ENCODE data around the gene LYZL1. TPM values are rescaled to one million over a fixed set of nuclear protein-coding genes. Genes with fewer than 3 reads are reported as not detected.
"Not testable (repeated sequence)": the region's sequence is repeated elsewhere in the genome, so short reads cannot be mapped to it uniquely, and the experiment has no call there.

Gene LYZL1
- total RNA-seq, 2 experiments from 2014 or later, result not detected

DNA sequence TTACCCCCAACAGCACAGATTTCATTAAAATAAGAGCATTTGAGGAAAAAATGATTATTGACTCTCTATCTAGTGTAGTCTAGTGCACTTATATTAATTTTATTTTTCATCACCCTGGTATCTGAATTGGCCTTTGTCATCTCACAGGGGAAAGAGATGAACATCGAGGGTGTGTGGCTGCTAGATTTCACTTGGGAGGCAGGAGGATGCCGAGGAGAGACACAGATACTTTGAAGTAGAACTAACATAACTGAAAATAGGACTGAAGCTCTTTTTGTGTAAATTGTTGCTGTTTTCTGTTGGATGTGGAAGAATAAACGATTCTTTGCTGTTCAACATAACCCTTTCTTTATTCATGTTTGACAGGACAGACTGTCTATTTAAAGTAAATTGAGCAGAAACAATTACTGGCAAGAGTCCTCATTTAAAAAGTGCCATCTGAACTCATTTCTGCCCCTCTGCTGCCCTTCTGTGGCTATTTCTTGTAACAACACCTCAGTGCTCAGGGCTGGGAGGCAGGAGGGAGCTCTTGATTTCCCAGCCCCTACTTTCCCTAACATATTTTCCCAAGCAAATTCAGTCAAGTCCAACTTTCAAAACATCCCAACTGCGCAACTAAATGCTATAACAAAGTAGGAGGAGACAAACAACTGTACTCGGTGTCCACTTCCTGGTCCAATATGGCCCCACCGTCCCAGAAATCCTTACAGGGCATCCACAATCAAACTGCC is 15.6 kb downstream of the LYZL1 start:
- POLR2A ChIA-PET, result no interaction called here
- CTCF ChIA-PET, result interaction anchor here (0.8 to 1.7 kb wide), 6 partner anchors 9 to 676 kb away, joined by 3 to 5 read pairs (median 4); partner anchors contain the start of gene BAMBI
- peaks cover 9% of the 10 kb centered on the region for H3K27me3 Mint-ChIP-seq

DNA sequence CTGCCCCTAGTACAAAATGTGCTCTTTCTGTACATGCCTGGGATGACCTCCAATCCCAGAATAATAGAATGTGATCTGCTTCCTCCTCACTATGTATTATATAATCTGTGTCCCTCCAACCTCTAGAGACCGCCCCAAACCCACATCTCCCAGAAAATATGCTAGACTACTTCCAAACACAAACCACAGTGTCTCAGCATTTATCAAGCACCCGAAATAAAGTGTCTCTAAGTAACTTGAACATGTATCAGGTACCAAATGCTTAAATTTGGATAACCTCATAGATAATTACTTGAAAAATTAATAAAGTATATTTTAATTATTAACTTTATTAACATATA is 16.1 kb downstream of the LYZL1 start:
- H3K4me1 Mint-ChIP-seq, result no peaks in the 10 kb centered on the region
- peaks cover 10% of the 10 kb centered on the region for H3K27me3 Mint-ChIP-seq
- H3K36me3 Mint-ChIP-seq (ENCODE audit: low read depth), result no peaks in the 10 kb centered on the region
- H3K4me3 Mint-ChIP-seq, result no peak overlapping the region
- ChIA-PET POLR2A (no interaction called here), CTCF (interaction anchor here (0.8 to 1.7 kb wide), 6 partner anchors 9 to 677 kb away, joined by 3 to 5 read pairs (median 4); partner anchors contain the start of gene BAMBI)
- no peak overlapping the region for H3K27ac Mint-ChIP-seq
- H3K9me3 Mint-ChIP-seq, result peaks cover 4% of the 10 kb centered on the region
- DNase-seq, result no peak

More for the DNA sequence above, 15.6 kb downstream of the LYZL1 start:
- Mint-ChIP-seq H3K9me3 (peaks cover 4% of the 10 kb centered on the region), H3K4me1 (no peaks in the 10 kb centered on the region), H3K36me3 (ENCODE audit: low read depth) (no peaks in the 10 kb centered on the region), H3K27ac (no peak overlapping the region), H3K4me3 (no peak overlapping the region)
- peak; percentile 29 for DNase-seq

DNA sequence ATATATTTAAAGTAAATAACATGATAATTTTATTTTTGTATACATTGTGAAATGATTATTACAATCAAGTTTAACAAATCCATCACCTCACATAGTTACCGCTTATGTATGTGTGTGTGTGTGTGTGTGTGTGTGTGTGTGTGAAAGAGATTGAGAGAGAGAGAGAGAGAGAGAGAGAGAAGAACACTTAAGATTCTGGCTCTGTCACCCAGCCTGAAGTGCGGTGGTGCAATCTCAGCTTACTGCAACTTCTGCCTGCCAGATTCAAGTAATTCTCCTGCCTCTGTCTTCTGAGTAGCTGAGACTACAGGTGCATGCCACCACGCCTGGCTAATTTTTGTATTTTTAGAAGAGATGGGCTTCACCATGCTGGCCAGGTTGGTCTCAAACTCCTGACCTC is 17.8 kb downstream of the LYZL1 start:
- ChIA-PET CTCF (interaction anchor here (1.3 kb wide), 1 partner anchor 643 kb away, joined by 7 read pairs; no protein-coding TSS in a partner anchor), POLR2A (no interaction called here)
- Mint-ChIP-seq H3K27ac (no peak overlapping the region), H3K27me3 (peaks cover 8% of the 10 kb centered on the region), H3K9me3 (no peaks in the 10 kb centered on the region), H3K4me1 (no peaks in the 10 kb centered on the region), H3K4me3 (no peak overlapping the region), H3K36me3 (ENCODE audit: low read depth) (no peaks in the 10 kb centered on the region)
- DNase-seq, result no peak

DNA sequence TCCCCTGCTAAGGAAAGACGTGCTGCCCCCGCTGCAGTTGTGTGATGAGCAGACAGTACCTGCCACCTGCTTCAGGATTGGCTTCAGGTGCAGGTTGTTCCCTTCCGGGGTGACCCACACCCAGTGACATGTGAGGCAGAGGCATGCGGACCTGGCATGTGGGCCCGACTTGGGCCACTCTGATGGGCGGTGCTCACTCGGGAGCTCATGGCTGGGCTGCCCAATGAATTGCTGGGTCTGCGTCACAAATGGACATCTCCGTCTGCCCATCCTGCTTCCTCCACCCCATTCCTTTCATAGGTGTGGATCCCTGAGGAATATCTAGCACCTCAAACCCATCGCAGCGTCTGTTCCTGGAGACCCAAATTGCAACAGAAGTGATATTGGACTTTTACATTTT is 19.3 kb downstream of the LYZL1 start:
- H3K4me1 Mint-ChIP-seq; H3K36me3 Mint-ChIP-seq (ENCODE audit: low read depth); H3K9me3 Mint-ChIP-seq; H3K27ac Mint-ChIP-seq; H3K27me3 Mint-ChIP-seq; H3K4me3 Mint-ChIP-seq; POLR2A ChIA-PET; DNase-seq; CTCF ChIA-PET: not testable (repeated sequence)

DNA sequence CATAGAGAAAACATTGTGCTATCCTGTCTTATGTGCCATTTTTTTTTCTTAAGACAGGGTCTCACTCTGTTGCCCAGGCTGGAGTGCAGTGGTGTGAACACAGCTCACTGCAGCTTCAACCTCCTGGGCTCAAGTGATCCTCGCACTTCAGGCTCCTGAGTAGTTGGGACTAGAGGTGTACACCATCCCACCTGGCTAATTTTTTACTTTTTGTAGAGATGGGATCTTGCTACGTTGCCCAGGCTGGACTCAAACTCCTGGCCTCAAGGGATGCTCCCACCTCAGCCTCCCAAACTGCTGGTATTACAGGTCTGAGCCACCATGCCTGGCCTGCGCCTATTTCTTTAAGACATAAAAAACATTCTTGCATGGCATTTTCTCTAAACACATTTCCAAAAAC is 20.6 kb downstream of the LYZL1 start:
- H3K36me3 Mint-ChIP-seq (ENCODE audit: low read depth), result no peaks in the 10 kb centered on the region
- peaks cover 6% of the 10 kb centered on the region for H3K27me3 Mint-ChIP-seq
- ChIA-PET POLR2A (no interaction called here), CTCF (no interaction called here)
- no peak overlapping the region for H3K27ac Mint-ChIP-seq
- no peak overlapping the region for H3K4me3 Mint-ChIP-seq
- DNase-seq, result no peak
- no peaks in the 10 kb centered on the region for H3K4me1 Mint-ChIP-seq
- H3K9me3 Mint-ChIP-seq, result no peaks in the 10 kb centered on the region

DNA sequence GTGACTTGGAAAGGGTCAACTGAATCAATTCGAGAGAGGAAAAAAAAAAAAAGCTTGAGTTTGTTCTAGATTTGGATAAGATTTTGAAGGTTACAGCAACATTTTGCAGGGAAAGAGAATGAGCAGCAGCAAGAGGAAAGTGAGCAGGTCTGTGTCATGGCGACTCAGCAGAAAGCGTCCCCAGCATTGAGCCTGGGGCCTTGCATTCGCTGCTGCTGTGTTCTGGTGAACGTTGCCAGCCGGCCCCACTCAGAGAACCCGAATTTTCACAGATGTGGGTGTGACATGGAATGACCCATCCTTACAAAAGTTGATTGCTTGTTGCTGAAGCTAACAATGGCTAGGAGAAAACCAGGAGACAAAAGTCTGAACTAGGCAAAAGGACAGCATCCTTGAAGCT is 21.6 kb downstream of the LYZL1 start:
- POLR2A ChIA-PET; H3K27ac Mint-ChIP-seq; H3K36me3 Mint-ChIP-seq (ENCODE audit: low read depth); H3K27me3 Mint-ChIP-seq; CTCF ChIA-PET; H3K9me3 Mint-ChIP-seq; H3K4me3 Mint-ChIP-seq; DNase-seq; H3K4me1 Mint-ChIP-seq: not testable (repeated sequence)

DNA sequence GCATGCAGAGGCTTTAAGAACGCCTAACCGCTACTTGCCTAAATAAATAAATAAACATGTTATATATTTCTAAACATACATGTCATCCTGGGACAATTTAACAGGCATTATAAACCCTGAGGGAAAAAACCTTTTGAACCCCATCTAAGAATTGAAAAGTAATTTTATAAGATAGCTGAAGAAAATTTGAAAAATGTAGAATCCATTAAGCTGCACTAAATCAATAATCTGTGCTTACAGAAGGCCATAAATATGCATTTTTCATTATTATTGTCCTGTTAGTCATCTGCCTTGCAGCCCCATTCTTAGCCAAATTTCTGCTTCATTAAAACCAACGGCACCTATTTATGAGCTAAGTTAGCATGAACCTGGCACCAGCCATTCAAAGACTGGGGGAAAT is 24.2 kb downstream of the LYZL1 start:
- CTCF ChIA-PET, result interaction anchor here (1.5 kb wide), 1 partner anchor 9 kb away, joined by 3 read pairs; no protein-coding TSS in a partner anchor
- peaks cover under 1% of the 10 kb centered on the region for H3K4me1 Mint-ChIP-seq

DNA sequence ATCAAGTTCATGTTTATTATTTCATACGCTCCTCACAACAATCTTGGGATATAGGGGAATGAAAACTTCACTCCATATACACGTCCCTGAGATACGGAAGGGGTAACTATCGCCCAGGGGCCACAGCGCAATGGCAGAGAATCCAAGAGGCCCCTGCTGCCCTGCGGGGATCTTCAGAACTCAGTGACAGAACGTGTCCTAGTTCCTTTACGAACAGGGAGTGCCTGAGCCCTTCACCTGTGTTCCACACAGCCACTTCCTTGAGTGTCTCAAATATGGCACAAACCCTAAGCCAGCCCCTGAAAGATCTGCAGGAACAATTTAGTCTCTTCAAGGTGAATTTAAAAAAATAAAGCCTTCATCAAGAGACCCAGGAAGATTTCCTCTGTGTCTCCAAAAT is 25.9 kb downstream of the LYZL1 start:
- Mint-ChIP-seq H3K4me3 (no peak overlapping the region), H3K27ac (no peak overlapping the region), H3K36me3 (ENCODE audit: low read depth) (no peaks in the 10 kb centered on the region), H3K4me1 (peaks cover 6% of the 10 kb centered on the region), H3K27me3 (peaks cover 27% of the 10 kb centered on the region), H3K9me3 (no peaks in the 10 kb centered on the region)
- CTCF ChIA-PET, result interaction anchor here (1.5 kb wide), 1 partner anchor 10 kb away, joined by 3 read pairs; no protein-coding TSS in a partner anchor
- POLR2A ChIA-PET, result no interaction called here
- DNase-seq, result no peak

More for the DNA sequence above, 24.2 kb downstream of the LYZL1 start:
- Mint-ChIP-seq H3K27me3 (peaks cover 16% of the 10 kb centered on the region), H3K9me3 (no peaks in the 10 kb centered on the region), H3K27ac (no peak overlapping the region), H3K36me3 (ENCODE audit: low read depth) (no peaks in the 10 kb centered on the region), H3K4me3 (no peak overlapping the region)
- POLR2A ChIA-PET, result no interaction called here
- DNase-seq, result no peak

DNA sequence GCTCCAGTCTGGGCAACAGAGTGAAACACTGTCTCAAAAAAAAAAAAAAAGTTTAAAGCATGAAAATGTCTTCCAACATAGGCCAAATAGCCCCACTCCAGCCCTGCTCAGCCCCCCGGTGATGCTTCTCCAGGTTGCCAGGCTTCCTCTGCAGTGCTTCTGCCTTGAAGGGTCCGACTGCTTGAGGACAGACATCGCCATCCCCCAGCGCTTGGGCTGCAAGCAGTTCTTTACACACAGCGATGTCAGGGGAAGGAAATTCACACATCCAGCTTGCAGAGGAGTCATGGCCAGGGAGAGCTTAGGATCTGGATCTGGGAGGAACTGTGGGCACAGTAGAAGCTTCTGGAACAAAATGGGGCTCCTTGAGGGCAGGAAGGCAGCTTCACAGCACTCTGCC is 26.9 kb downstream of the LYZL1 start:
- Mint-ChIP-seq H3K27ac (no peak overlapping the region), H3K9me3 (no peaks in the 10 kb centered on the region), H3K36me3 (ENCODE audit: low read depth) (no peaks in the 10 kb centered on the region), H3K27me3 (peaks cover 23% of the 10 kb centered on the region), H3K4me1 (peaks cover 6% of the 10 kb centered on the region), H3K4me3 (no peak overlapping the region)
- POLR2A ChIA-PET, result no interaction called here
- no peak for DNase-seq
- CTCF ChIA-PET, result no interaction called here

DNA sequence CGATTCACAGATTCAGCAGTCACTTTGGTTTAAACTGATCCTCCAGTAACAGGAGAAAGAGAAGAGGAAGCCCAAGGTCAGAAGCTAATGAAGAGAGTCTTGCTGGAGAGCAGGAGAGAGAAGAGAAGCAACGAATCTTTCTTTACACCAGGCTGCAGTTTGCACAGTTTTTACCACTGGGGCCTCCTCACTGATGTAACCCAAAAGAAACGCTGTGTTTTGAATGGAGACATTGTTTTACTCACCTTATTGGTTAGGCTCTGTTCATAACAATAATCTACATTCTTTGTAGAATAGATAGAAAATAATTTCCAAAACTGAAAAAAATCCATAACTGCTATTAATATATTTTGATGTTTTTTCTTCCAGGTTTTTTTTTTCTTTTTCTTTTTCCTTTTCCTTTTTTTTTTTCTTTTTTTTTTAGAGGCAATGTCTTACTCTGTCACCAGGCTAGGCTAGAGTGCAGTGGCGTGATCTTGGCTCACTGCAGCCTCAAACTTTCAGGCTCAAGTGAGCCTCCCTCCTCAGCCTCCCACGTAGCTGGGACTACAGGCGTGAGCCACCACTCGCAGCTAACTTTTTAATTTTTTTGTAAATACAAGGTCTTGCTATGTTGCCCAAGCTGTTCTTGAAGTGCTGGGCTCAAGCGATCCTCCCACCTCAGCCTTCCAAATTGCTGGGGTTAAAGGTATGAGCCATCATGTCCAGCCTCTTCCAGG is 27.6 kb downstream of the LYZL1 start:
- ChIA-PET POLR2A (no interaction called here), CTCF (no interaction called here)
- no peaks in the 10 kb centered on the region for H3K9me3 Mint-ChIP-seq
- H3K4me3 Mint-ChIP-seq, result no peak overlapping the region
- no peak overlapping the region for H3K27ac Mint-ChIP-seq
- H3K4me1 Mint-ChIP-seq, result peaks cover 6% of the 10 kb centered on the region
- no peaks in the 10 kb centered on the region for H3K36me3 Mint-ChIP-seq (ENCODE audit: low read depth)
- H3K27me3 Mint-ChIP-seq, result peaks cover 23% of the 10 kb centered on the region
- no peak for DNase-seq

DNA sequence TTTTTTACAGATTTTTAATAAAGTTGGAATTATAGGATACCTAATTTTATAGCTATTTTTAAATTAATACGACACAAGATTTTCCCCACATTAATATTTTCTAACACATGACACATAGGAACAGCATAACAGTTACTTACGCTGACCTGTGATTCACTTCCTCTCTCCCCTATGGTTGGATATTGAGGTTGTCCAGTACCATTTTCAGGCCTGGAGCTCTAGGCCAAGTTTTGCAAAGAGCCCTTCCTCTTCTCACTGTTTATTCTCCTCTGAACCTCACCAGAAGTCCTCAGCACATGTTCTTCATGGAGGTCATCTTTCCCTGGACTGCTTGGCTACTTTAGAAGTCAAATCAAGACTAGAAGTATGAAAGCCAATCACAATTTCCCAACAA is 28.2 kb downstream of the LYZL1 start:
- H3K4me1 Mint-ChIP-seq, result peaks cover 6% of the 10 kb centered on the region
- POLR2A ChIA-PET, result no interaction called here
- no peaks in the 10 kb centered on the region for H3K36me3 Mint-ChIP-seq (ENCODE audit: low read depth)
- CTCF ChIA-PET, result no interaction called here
- no peak overlapping the region for H3K27ac Mint-ChIP-seq
- H3K4me3 Mint-ChIP-seq, result no peak overlapping the region
- peaks cover 25% of the 10 kb centered on the region for H3K27me3 Mint-ChIP-seq
- H3K9me3 Mint-ChIP-seq, result no peaks in the 10 kb centered on the region
- DNase-seq, result no peak

DNA sequence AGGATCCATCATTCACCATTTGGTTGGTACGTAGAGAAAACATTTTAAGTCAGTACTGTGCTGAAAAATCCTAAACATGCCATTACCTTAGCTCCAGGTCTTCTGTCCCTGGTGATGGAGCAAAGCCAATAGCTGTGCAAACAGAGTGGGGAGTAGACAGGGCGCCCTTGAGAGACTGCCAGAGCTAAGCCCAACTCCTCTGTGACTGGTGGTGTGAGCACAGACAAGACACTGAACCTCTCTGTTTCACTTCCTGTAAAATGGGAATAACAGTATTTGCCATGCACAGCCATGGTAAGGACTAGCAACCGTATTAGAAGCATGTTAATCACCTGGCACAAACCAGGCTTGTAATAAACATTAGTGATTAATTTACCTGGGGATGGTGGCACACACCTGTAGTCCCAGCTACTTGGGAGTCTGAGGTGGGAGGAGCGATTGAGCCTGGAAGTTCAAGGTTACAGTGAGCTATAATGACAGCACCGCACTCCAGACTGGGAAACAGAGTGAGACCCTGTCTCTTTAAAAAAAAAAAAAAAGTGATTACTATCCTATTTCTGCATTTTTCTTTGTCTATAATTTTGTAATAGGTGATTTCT is 28.7 kb downstream of the LYZL1 start:
- Mint-ChIP-seq H3K36me3 (ENCODE audit: low read depth) (no peaks in the 10 kb centered on the region), H3K27me3 (peaks cover 25% of the 10 kb centered on the region), H3K27ac (no peak overlapping the region), H3K4me1 (peaks cover 6% of the 10 kb centered on the region), H3K9me3 (no peaks in the 10 kb centered on the region), H3K4me3 (no peak overlapping the region)
- no peak for DNase-seq
- POLR2A ChIA-PET, result no interaction called here
- CTCF ChIA-PET, result no interaction called here

DNA sequence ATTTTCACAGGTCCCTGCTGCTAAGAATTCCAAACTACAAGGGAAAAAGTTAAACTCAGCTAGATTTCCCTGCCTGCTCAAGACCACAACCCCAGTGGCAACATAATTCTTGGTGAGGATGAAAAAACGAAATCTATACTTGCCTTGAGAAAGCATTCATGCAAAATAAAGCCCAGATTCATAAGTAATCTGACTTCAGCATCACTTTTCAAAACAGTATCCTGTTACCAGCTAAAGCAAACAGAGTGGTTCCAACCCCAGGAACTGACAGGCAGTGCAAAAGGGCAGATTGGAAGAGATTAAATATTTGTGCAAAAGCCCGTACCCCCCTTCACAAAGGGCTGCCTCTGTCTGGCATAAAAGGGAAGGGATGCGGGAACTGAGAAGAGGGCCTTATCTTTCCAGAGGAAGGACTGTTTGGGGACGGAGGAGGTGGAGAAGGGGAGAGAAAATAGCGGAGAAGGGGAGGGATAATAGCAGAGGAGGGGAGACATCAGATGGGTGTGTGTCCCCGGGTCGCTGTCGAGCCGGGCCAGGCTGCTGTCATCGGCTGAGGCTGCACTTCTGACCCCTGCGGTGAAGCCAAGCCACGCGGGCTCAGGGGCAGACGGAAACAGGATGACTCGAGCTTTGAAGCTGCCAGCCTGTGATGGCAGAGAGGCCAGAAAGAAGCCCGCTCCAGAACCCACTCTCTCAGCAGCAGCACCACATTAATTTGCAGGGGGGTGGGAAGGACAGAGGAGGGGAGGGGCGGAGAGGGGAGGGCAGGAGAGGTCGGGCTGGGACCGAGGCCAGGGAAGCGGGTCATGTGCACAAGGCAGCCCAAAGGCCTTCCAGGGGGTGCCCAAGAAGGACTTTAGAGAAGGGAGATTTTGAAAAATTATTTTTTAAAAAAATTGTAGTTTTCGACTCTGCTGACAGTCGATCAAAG is 29.5 kb downstream of the LYZL1 start:
- H3K4me3 Mint-ChIP-seq; H3K4me1 Mint-ChIP-seq; POLR2A ChIA-PET; CTCF ChIA-PET; H3K36me3 Mint-ChIP-seq (ENCODE audit: low read depth); H3K9me3 Mint-ChIP-seq; H3K27ac Mint-ChIP-seq: not testable (repeated sequence)
- DNase-seq, result peak; percentile 42
- H3K27me3 Mint-ChIP-seq, result peaks cover 27% of the 10 kb centered on the region
